HG03432 (cell line): ENCODE results near the gene PAQR8.
"Not testable (repeated sequence)": the region's sequence is repeated elsewhere in the genome, so short reads cannot be mapped to it uniquely, and the experiment has no call there.

Experiments used
- ATAC-seq: cut with Tn5 transposase; IDR thresholded peaks from one replicate; pipeline ENCODE4 v1.9.1; 2021; ENCODE audit warnings: mild to moderate bottlenecking, moderate library complexity; ENCODE audit not compliant: unreplicated experiment

PAQR8 gene

GRCh38 chr6:52405243-52405642 is 43.3 kb downstream of the PAQR8 start:
- ATAC-seq: no peak

- ATAC-seq: peak; percentile 84
These were observed 45.5 kb downstream of the PAQR8 start for GRCh38 chr6:52407467-52407866.

- no peak for ATAC-seq
These were observed 47.5 kb downstream of the PAQR8 start for GRCh38 chr6:52409499-52409898.

GRCh38 chr6:52410979-52411378 is 49.0 kb downstream of the PAQR8 start:
- no peak for ATAC-seq

GRCh38 chr6:52411911-52412310 is 50.0 kb downstream of the PAQR8 start:
- ATAC-seq: no peak

- no peak for ATAC-seq
These were observed 53.4 kb downstream of the PAQR8 start for GRCh38 chr6:52415333-52415732.

GRCh38 chr6:52415917-52416628 is 54.1 kb downstream of the PAQR8 start:
- ATAC-seq: no peak

- ATAC-seq: no peak
These were observed 54.7 kb downstream of the PAQR8 start for GRCh38 chr6:52416629-52417151.

GRCh38 chr6:52417675-52418111 is 55.7 kb downstream of the PAQR8 start:
- no peak for ATAC-seq

- ATAC-seq: no peak
These were observed 56.7 kb downstream of the PAQR8 start for GRCh38 chr6:52418606-52419005.

- ATAC-seq: peak; percentile 95
These were observed 58.1 kb downstream of the PAQR8 start, which contains the start of gene EFHC1 for GRCh38 chr6:52419809-52420667. Gene EFHC1 (plus strand): TSS chr6:52420342. CDS start chr6:52420411, 69 bp downstream.

GRCh38 chr6:52420668-52421358 is 58.9 kb downstream of the PAQR8 start:
- no peak for ATAC-seq

GRCh38 chr6:52422156-52422555 is 60.2 kb downstream of the PAQR8 start:
- ATAC-seq: no peak

GRCh38 chr6:52423448-52423847 is 61.5 kb downstream of the PAQR8 start:
- no peak for ATAC-seq

GRCh38 chr6:52423971-52424381 is 62.0 kb downstream of the PAQR8 start:
- ATAC-seq: no peak

- ATAC-seq: no peak
These were observed 62.6 kb downstream of the PAQR8 start for GRCh38 chr6:52424513-52424912.

GRCh38 chr6:52426667-52427066 is 64.7 kb downstream of the PAQR8 start:
- ATAC-seq: no peak

GRCh38 chr6:52433294-52433693 is 71.3 kb downstream of the PAQR8 start:
- not testable (repeated sequence) for ATAC-seq

GRCh38 chr6:52435345-52435744 is 73.4 kb downstream of the PAQR8 start:
- no peak for ATAC-seq

GRCh38 chr6:52438926-52439325 is 77.0 kb downstream of the PAQR8 start:
- ATAC-seq: no peak

- no peak for ATAC-seq
These were observed 92.6 kb downstream of the PAQR8 start for GRCh38 chr6:52454556-52454955.
